Measurements from ENCODE around the gene ZPBP.

- no peak for TF ChIP-seq CTCF (IDR thresholded peaks at IDR 0.05; ENCODE audit: poor library complexity, severe bottlenecking)
- TF ChIP-seq MXI1 (conservative IDR thresholded peaks at IDR 0.05; ENCODE audit: poor library complexity, severe bottlenecking): no peak
- TF ChIP-seq POLR2AphosphoS5 (IDR thresholded peaks at IDR 0.05): no peak
- no peak for TF ChIP-seq EP300 (conservative IDR thresholded peaks at IDR 0.05; ENCODE audit: poor library complexity, severe bottlenecking)
- TF ChIP-seq EZH2 (IDR thresholded peaks at IDR 0.05; ENCODE audit: borderline replicate concordance, insufficient read depth, low read length, poor library complexity, severe bottlenecking): no peak
- TF ChIP-seq REST (IDR thresholded peaks at IDR 0.05; ENCODE audit: borderline replicate concordance): no peak
- no peak for TF ChIP-seq SMC3 (conservative IDR thresholded peaks at IDR 0.05; ENCODE audit: poor library complexity)
- TF ChIP-seq TAF1 (IDR thresholded peaks at IDR 0.05; ENCODE audit: low read depth): no peak
Measured at GRCh38 chr7:50062951-50063350, 30.1 kb downstream of the ZPBP start.
